SU-DHL-6 (cell line): ENCODE data around the gene LOXL4.
"Not testable (repeated sequence)": the region's sequence is repeated elsewhere in the genome, so short reads cannot be mapped to it uniquely, and the experiment has no call there.

ENCODE experiments used
- H2AFZ ChIP-seq: fragments of 200-600 bp; sonication (generic); 2 replicates; pipeline ENCODE4 v1.6.1; 2014; ENCODE audit warnings: low read depth, mild to moderate bottlenecking, moderate library complexity, mixed read lengths, antibody characterized with exemption, low read length; ENCODE audit not compliant: severe bottlenecking
- H3F3A ChIP-seq: fragments of 200-600 bp; shearing (Covaris generic); 2 replicates; pipeline ENCODE4 v1.6.0; 2016; ENCODE audit warnings: antibody characterized with exemption, mild to moderate bottlenecking; ENCODE audit not compliant: insufficient read depth
- H3K27ac ChIP-seq: fragments of 200-600 bp; sonication (generic); 2 replicates; pipeline ENCODE4 v1.5.1; 2016; ENCODE audit warnings: low read depth, mild to moderate bottlenecking, low read length, moderate library complexity, mixed read lengths
- H3K27me3 ChIP-seq: fragments of 200-600 bp; sonication (generic), shearing (Covaris generic); 2 replicates; pipeline ENCODE4 v1.6.0; 2014; ENCODE audit warnings: mild to moderate bottlenecking, low read length
- H3K36me3 ChIP-seq: fragments of 200-600 bp; sonication (generic); 2 replicates; pipeline ENCODE4 v1.6.1; 2014; ENCODE audit warnings: mild to moderate bottlenecking, low read length, mixed read lengths
- H3K4me2 ChIP-seq: fragments of 300-600, 200-600 bp; shearing (Covaris generic), sonication (generic); 2 replicates; pipeline ENCODE4 v1.6.0; 2014; ENCODE audit warnings: low read length, low read depth, mild to moderate bottlenecking; ENCODE audit not compliant: poor library complexity, severe bottlenecking
- H3K4me3 ChIP-seq: fragments of 200-600 bp; sonication (generic); 2 replicates; pipeline ENCODE4 v1.5.1; 2014; ENCODE audit warnings: antibody characterized with exemption, low read length, mild to moderate bottlenecking, mixed read lengths; ENCODE audit not compliant: insufficient read depth, poor library complexity, severe bottlenecking
- H3K79me2 ChIP-seq: fragments of 200-600 bp; sonication (generic); 2 replicates; pipeline ENCODE4 v1.6.1; 2014; ENCODE audit warnings: mild to moderate bottlenecking, low read length, moderate library complexity; ENCODE audit not compliant: insufficient read depth
- H3K9ac ChIP-seq: fragments of 200-600 bp; sonication (generic); 2 replicates; pipeline ENCODE4 v1.7.0; 2014; ENCODE audit warnings: mild to moderate bottlenecking, low read length
- H3K9me2 ChIP-seq: fragments of 200-600 bp; sonication (generic); replicated peaks from 2 replicates; pipeline ENCODE4 v1.6.1; 2014; ENCODE audit warnings: low read length; ENCODE audit not compliant: insufficient read depth
- H3K9me3 ChIP-seq: fragments of 200-600 bp; sonication (generic); 2 replicates; pipeline ENCODE4 v1.6.1; 2014; ENCODE audit warnings: low read length, mixed read lengths; ENCODE audit not compliant: insufficient read depth
- H4K20me1 ChIP-seq: fragments of 200-600 bp; sonication (generic); 2 replicates; pipeline ENCODE4 v1.6.1; 2014; ENCODE audit warnings: low read depth, mild to moderate bottlenecking, antibody characterized with exemption, low read length, moderate library complexity, mixed read lengths
- EZH2phosphoT487 ChIP-seq: fragments of 200-600 bp; sonication (generic), shearing (Covaris generic); conservative IDR thresholded peaks from 2 replicates; pipeline ENCODE4 v1.6.1; 2018; ENCODE audit warnings: mild to moderate bottlenecking, antibody characterized with exemption, low read length, moderate library complexity, mixed read lengths
- TF ChIP-seq, protein P1 (sequence below): fragments of 200-600 bp; sonication (generic); IDR thresholded peaks from one replicate; pipeline ENCODE4 v1.5.1; 2017; ENCODE audit warnings: antibody characterized with exemption, mild to moderate bottlenecking, low read length, moderate library complexity; ENCODE audit not compliant: insufficient read depth, poor library complexity, severe bottlenecking

Gene LOXL4

DNA sequence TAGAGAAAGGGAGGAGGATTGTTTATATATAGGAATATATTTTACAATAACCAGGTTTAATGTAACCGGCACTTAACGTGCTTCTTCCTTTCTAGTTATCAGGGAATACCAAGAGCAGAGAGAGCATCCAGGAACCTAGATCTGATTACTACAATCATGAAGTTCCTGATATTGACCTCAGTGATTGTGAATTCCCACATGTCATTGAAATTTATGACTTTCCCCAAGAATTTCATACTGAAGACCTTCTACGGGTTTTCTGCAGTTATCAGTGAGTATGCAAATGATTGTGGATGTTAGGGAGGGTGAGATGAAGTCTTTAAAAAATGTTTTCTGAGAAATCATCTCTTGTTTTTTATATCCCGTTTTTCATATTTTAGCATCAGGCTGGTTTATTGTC is 36.6 kb downstream of the LOXL4 start:
- Histone ChIP-seq H3K27me3 (no peaks in the 10 kb centered on the region), H2AFZ (no peak overlapping the region), H3K9me2 (no peaks in the 10 kb centered on the region), H3K9ac (no peak overlapping the region), H3K79me2 (peaks cover 36% of the 10 kb centered on the region), H3K27ac (no peak overlapping the region), H3K36me3 (peaks cover 48% of the 10 kb centered on the region), H3K4me2 (no peak overlapping the region), H4K20me1 (peaks cover 3% of the 10 kb centered on the region; the same call in 1 of the 2 replicates), H3K4me3 (no peak overlapping the region), H3F3A (no peaks in the 10 kb centered on the region; the same call in 1 of the 2 replicates), H3K9me3 (peaks cover 7% of the 10 kb centered on the region; the same call in 1 of the 2 replicates)
- TF ChIP-seq, protein P1, sequence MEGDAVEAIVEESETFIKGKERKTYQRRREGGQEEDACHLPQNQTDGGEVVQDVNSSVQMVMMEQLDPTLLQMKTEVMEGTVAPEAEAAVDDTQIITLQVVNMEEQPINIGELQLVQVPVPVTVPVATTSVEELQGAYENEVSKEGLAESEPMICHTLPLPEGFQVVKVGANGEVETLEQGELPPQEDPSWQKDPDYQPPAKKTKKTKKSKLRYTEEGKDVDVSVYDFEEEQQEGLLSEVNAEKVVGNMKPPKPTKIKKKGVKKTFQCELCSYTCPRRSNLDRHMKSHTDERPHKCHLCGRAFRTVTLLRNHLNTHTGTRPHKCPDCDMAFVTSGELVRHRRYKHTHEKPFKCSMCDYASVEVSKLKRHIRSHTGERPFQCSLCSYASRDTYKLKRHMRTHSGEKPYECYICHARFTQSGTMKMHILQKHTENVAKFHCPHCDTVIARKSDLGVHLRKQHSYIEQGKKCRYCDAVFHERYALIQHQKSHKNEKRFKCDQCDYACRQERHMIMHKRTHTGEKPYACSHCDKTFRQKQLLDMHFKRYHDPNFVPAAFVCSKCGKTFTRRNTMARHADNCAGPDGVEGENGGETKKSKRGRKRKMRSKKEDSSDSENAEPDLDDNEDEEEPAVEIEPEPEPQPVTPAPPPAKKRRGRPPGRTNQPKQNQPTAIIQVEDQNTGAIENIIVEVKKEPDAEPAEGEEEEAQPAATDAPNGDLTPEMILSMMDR, result no peak
- TF ChIP-seq EZH2phosphoT487, result no peak

DNA sequence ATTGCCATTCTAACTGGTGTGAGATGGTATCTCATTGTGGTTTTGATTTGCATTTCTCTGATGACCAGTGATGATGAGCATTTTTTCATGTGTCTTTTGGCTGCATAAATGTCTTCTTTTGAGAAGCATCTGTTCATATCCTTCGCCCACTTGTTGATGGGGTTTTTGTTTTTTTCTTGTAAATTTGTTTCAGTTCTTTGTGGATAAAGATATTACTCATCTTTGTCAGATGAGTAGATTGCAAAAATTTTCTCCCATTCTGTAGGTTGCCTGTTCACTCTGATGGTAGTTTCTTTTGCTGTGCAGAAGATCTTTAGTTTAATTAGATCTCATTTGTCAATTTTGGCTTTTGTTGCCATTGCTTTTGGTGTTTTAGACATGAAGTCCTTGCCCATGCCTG is 39.7 kb downstream of the LOXL4 start:
- H3K9me2 ChIP-seq, H3K9ac ChIP-seq, H2AFZ ChIP-seq, H3K4me2 ChIP-seq, H3F3A ChIP-seq, H3K4me3 ChIP-seq, H3K27ac ChIP-seq, H3K27me3 ChIP-seq, H3K9me3 ChIP-seq, H4K20me1 ChIP-seq: not testable (repeated sequence)
- peaks cover 65% of the 10 kb centered on the region for H3K79me2 ChIP-seq
- H3K36me3 ChIP-seq, result peaks cover 32% of the 10 kb centered on the region

DNA sequence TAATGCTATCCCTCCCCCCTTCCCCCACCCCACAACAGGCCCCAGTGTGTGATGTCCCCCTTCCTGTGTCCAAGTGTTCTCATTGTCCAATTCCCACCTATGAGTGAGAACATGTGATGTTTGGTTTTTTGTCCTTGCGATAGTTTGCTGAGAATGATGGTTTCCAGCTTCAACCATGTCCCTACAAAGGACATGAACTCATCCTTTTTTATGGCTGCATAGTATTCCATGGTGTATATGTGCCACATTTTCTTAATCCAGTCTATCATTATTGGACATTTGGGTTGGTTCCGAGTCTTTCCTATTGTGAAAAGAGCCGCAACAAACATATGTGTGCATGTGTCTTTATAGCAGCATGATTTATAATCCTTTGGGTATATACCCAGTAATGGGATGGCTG is 40.3 kb downstream of the LOXL4 start:
- peaks cover 27% of the 10 kb centered on the region for H3K36me3 ChIP-seq
- H3K9me2 ChIP-seq, H3F3A ChIP-seq, H3K4me2 ChIP-seq, H3K27me3 ChIP-seq, H3K9ac ChIP-seq, H2AFZ ChIP-seq, H3K27ac ChIP-seq, H4K20me1 ChIP-seq, H3K9me3 ChIP-seq, H3K4me3 ChIP-seq: not testable (repeated sequence)
- peaks cover 65% of the 10 kb centered on the region for H3K79me2 ChIP-seq

DNA sequence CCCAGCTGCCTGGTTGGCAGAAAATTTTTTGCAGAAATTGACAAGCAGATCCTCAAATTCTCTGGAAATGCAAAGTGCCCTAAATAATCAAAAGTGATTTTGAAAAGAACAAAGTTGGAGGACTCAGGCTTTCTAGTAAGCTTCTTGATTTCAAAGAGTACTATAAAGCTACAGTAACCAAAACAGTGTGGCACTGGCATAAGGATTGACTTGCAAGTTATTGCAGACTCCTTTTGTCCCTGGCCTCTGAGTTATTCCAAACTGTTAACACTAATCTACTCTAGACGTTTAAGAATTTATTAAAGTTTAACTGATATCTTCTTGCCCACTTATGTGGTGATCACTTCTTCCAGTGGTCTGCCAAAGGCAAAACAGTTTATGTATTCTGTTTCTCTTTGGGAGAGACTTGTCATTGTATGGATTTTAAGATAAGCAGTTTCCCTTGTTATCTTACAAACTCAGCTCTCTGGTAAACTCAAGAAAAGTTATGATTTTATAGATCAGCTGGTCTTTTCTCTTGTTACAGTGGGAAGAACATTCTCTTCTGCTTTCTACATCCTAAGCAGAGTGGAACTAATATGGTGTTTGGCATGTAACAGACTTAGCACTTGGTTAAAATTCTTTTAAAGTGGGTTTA is 41.4 kb downstream of the LOXL4 start:
- Histone ChIP-seq H3K9ac (no peak overlapping the region), H3K79me2 (peaks cover 55% of the 10 kb centered on the region), H3K4me2 (no peak overlapping the region), H3K4me3 (no peak overlapping the region), H3K9me2 (no peaks in the 10 kb centered on the region), H2AFZ (no peak overlapping the region), H3F3A (no peaks in the 10 kb centered on the region), H3K36me3 (peaks cover 19% of the 10 kb centered on the region), H3K27me3 (no peaks in the 10 kb centered on the region), H3K9me3 (peaks cover 9% of the 10 kb centered on the region; the same call in 1 of the 2 replicates), H3K27ac (no peak overlapping the region), H4K20me1 (no peaks in the 10 kb centered on the region)
- TF ChIP-seq EZH2phosphoT487, result no peak
- TF ChIP-seq, protein P1, result no peak
